ENCODE data around the gene NEMP1. TPM values are rescaled to one million over a fixed set of nuclear protein-coding genes. Genes with fewer than 3 reads are reported as not detected.

NEMP1 gene
- total and polyA plus RNA-seq, 2 of the 13 experiments (the other 11 are each of a cell fraction or from before 2014, with no cell fraction given), result 11.4 to 12.9 TPM

DNA sequence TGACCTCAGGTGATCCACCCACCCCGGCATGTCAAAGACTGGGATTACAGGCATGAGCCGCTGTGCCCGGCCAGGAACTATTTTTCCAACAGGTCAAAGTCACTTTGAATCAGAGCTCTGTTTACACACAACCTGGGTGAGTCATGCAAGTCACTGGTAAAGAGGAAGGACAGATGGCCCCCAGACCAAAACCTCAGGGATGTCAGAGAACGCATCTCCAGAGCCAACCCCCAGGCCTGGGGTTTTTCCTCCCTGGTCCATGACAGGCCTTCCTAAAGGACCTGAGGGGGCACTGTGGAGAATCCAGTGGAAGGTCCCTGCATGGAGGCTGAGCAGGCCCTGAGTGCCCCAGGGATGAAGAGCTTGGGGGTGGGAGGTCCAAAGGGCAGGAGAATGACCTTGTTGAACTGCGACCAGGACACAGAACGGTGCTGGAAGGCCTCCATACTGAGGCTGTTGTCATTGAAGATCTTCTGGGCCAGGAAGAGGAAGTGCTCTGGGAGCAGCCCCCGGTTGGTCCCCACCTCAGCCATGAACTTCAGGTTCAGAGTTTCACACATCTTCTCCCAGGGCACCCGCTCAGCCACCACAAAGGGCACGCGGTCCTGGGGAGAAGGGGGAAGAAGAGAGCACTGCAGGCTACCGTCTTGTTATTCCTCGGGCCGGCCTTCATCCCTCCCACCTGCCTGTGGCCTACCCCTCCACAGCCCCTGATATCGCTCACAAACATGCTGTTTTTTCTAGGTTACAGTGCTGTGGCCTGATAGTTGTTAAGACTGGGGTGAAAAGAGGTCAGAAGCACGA is 23.5 kb upstream of the NEMP1 start (continued):
- TF ChIP-seq ZNF646 (CRISPR knock-in tag; IDR thresholded peaks at IDR 0.05) (no peak), NKX3-1 (CRISPR knock-in tag; IDR thresholded peaks at IDR 0.05) (peak; percentile 61), MAZ (IDR thresholded peaks at IDR 0.05; ENCODE audit: borderline replicate concordance, low read depth, low read length) (peak; percentile 42; the same call in 1 of the 2 replicates), MAZ (CRISPR knock-in tag; IDR thresholded peaks at IDR 0.05; ENCODE audit: low read depth) (peak; percentile 13), AGO1 (IDR thresholded peaks at IDR 0.05; ENCODE audit: low read depth, low read length, poor library complexity, severe bottlenecking) (no peak), ZNF280D (CRISPR knock-in tag; IDR thresholded peaks at IDR 0.05) (0 out of 2 replicates have a peak, but pooled peaks have one; percentile 19), ZKSCAN8 (CRISPR knock-in tag; IDR thresholded peaks at IDR 0.05; ENCODE audit: borderline replicate concordance) (no peak; the same call in 1 of the 2 replicates), ZNF18 (CRISPR knock-in tag; IDR thresholded peaks at IDR 0.05; ENCODE audit: insufficient replicate concordance) (peak; percentile 79), NFYB (CRISPR knock-in tag; IDR thresholded peaks at IDR 0.05) (no peak), MATR3 (CRISPR knock-in tag; IDR thresholded peaks at IDR 0.05) (no peak), U2AF2 (IDR thresholded peaks at IDR 0.05; ENCODE audit: low read depth, low read length) (no peak), SIN3A (IDR thresholded peaks at IDR 0.05; ENCODE audit: borderline replicate concordance, low read depth, low read length) (peak; percentile 31; the same call in 1 of the 2 replicates), NONO (IDR thresholded peaks at IDR 0.05) (no peak), NONO (CRISPR knock-in tag; conservative IDR thresholded peaks at IDR 0.05) (peak; percentile 45)
- TF ChIP-seq, protein P1, sequence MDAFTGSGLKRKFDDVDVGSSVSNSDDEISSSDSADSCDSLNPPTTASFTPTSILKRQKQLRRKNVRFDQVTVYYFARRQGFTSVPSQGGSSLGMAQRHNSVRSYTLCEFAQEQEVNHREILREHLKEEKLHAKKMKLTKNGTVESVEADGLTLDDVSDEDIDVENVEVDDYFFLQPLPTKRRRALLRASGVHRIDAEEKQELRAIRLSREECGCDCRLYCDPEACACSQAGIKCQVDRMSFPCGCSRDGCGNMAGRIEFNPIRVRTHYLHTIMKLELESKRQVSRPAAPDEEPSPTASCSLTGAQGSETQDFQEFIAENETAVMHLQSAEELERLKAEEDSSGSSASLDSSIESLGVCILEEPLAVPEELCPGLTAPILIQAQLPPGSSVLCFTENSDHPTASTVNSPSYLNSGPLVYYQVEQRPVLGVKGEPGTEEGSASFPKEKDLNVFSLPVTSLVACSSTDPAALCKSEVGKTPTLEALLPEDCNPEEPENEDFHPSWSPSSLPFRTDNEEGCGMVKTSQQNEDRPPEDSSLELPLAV (CRISPR knock-in tag; conservative IDR thresholded peaks at IDR 0.05; ENCODE audit: low read depth), result no peak

All from HepG2 (cell line).